HG03039 (cell line): ENCODE measurements around the gene MC3R.
A peak's percentile ranks its signal among the peaks of the same experiment; 100 is the strongest.
"Not testable (repeated sequence)": the region's sequence is repeated elsewhere in the genome, so short reads cannot be mapped to it uniquely, and the experiment has no call there.

Experiments used
- ATAC-seq: cut with Tn5 transposase; IDR thresholded peaks from one replicate; pipeline ENCODE4 v1.9.1; 2021; ENCODE audit warnings: mild to moderate bottlenecking, moderate library complexity; ENCODE audit not compliant: unreplicated experiment

The MC3R gene

GRCh38 chr20:56247954-56248782 is at the start of gene MC3R:
TSS of gene MC3R (plus strand) at chr20:56248732. CDS start at chr20:56248844, 112 bp downstream.
- ATAC-seq: peak; percentile 53

- ATAC-seq: no peak
Observed at GRCh38 chr20:56200456-56200855, 48.1 kb upstream of the MC3R start.

DNA sequence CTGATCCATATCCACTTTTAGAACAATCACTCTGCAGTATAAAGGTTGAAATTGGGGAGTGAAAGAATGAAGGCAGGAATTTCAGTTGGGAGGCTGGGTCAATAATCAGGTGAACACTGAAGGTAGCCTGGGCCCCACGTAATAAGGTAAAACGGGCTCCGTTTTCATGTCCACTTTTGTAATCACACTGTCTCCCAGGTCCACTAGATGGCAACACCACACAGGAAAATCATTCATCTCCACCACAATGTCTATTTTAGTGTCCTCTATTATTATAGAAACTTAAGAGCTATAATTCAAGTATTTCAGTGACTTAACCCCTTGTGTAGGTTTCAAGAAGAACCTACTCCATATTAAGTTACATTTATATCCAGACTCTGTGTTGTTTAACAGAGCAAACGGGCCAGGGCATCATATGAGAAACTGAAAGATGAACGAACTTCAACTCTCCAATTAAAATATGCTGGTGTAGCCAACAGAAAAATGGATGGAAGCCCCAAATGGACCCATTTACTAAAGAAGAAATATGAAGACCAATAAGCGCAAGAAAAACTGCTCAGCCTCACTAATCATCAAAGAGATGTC is 45.9 kb upstream of the MC3R start:
- no peak for ATAC-seq

DNA sequence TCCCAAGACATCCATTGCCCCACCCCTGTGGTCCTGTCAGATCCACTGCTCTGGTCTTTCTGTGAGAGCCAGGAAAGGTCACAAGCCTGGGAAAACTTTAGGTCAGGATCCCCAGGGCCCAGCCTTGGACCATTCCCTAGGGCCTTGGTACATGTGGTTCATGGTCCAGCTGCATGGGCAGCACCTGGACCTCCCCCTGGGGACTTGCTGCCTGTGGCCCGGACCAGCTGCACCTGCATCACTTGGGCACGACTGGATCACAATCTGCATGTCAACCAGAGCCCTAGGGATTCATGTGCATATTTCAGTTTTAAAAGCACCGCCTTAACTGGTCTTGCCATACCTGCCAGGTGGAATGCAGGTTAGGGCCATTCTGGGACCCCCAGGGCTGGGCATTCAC is 44.3 kb upstream of the MC3R start:
- no peak for ATAC-seq

DNA sequence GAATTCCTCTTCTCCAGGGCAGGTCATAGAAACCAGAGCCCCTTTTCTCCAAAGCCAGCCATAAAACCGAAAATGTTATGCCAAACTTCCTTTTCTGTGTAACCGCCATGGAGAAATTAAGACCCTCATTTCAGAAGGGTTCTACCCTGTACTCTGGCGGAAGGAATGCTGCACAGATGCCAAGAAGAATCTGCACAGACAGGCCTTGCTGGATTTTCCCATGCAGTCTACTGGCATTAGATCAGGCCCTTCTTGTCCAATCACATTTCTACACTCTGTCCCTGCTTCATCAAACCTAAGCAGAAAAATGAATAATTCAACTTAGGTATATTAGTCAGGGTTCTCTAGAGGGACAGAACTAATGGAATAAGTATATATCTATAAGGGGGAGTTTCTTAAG is 43.2 kb upstream of the MC3R start:
- ATAC-seq: no peak

GRCh38 chr20:56207656-56208055 is 40.9 kb upstream of the MC3R start:
- ATAC-seq: no peak

DNA sequence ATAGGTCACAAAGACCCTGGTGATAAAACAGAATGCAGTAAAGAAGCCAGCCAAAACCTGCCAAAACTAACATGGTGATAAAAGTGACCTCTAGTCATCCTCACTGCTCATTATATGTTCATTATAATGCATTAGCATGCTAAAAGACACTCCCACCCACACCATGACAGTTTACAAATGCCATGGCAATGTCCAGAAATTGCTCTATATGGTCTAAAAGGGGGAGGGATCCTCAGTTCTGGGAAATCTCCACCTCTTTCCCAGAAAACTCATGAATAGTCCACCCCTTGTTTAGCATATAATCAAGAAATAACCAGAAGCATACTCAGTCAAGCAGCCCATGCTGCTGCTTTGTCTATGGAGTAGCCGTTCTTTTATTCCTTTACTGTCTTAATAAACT is 40.4 kb upstream of the MC3R start:
- ATAC-seq: no peak

DNA sequence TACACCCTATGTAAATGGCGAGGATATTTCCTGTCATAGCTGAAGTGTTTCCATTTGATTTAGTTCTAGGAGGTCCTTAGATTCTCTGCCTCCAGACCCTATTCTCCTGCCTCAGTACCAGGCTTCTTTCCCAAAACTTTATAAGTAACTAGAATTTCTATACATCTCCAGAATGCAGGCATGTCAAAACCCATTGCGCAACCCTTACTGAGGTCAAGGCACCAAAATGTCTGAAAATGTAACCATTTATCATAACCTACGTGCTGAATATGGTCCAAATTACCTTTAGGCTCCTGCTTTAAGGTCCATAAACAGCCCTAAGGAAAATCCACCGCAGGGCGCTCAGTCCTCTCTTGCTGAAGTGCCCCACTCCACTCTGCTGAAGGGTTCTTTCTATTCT is 37.5 kb upstream of the MC3R start:
- no peak for ATAC-seq

DNA sequence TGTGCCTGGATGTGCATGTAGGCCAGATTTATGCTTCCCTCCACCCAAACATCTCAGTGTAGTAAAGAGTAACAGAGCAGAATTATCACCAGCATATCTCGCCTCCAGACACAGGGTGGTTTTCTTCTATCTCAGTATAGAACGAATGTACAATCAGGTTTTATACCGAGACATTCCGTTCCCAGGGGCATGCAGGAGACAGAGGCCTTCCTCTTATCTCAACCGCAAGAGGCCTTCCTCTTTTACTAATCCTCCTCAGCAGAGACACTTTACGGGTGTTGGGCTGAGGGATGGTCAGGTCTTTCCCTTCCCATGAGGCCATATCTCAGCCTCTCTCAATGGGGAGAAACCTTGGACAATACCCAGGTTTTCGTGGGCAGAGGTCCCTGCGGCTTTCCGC is 36.4 kb upstream of the MC3R start:
- no peak for ATAC-seq

- no peak for ATAC-seq
Observed at GRCh38 chr20:56213321-56213720, 35.2 kb upstream of the MC3R start.

- ATAC-seq: no peak
Observed at GRCh38 chr20:56215115-56215514, 33.4 kb upstream of the MC3R start.

DNA sequence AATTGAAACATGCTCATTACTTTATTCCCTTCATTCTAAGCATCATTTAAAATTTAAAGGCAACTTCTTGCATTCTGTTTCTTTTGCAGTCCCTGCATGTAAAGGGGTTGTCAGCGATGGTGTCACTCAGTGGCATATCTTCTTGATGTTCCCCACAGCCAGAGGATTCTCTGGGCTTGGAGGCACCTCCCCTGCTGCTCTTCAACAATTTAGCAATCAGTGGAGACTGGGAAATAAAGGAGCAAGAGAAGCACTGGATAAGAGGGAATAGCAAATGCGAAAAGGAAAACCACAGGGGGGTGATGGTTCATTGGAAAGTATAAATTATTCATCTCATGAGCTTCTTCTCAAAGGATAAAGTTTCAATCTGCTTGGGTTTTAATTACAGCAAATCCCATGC is 30.7 kb upstream of the MC3R start:
- no peak for ATAC-seq

DNA sequence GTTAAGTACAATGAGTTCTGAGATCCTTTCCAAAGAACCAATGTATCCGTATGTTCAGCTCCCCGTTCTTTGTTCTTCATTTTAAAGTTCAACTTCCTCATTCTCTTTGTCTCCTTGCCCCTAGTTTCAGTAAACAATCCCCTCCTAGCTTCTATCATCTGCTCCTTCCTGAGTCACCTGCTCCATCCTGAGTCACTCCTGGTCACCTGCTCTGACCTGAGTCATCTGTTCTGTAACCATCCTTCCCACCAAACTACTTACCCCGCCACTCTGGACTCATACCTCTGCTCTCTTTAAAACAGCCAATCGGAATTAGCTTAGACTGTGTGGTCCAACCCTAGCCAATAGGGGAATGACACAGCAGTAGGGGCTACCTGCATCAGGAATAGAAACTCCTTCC is 27.3 kb upstream of the MC3R start:
- ATAC-seq: not testable (repeated sequence)

GRCh38 chr20:56222201-56222600 is 26.3 kb upstream of the MC3R start:
- ATAC-seq: no peak

- no peak for ATAC-seq
Observed at GRCh38 chr20:56222945-56223344, 25.6 kb upstream of the MC3R start.

- ATAC-seq: no peak
Observed at GRCh38 chr20:56223352-56223751, 25.2 kb upstream of the MC3R start.

- ATAC-seq: no peak
Observed at GRCh38 chr20:56228021-56228420, 20.5 kb upstream of the MC3R start.

DNA sequence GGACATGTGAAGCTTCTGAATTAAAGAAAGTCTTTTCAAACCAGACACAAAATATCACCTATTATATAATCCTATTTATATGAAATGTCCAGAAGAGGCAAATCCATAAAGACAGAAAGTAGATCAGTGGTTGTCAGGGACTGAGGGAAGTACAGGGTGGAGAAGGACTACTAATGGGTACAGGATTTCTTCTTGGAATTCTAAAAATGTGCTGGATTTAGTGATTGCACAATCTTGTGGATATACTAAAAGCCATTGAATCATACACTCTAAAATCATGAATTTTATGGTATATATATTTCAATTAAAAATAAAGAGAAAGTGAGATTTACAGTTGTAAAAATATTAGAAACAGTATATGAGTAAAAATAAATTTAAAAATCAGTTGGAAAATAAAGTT is 18.7 kb upstream of the MC3R start:
- ATAC-seq: no peak

GRCh38 chr20:56234110-56234509 is 14.4 kb upstream of the MC3R start:
- no peak for ATAC-seq

- ATAC-seq: no peak
Observed at GRCh38 chr20:56237335-56237734, 11.2 kb upstream of the MC3R start.

DNA sequence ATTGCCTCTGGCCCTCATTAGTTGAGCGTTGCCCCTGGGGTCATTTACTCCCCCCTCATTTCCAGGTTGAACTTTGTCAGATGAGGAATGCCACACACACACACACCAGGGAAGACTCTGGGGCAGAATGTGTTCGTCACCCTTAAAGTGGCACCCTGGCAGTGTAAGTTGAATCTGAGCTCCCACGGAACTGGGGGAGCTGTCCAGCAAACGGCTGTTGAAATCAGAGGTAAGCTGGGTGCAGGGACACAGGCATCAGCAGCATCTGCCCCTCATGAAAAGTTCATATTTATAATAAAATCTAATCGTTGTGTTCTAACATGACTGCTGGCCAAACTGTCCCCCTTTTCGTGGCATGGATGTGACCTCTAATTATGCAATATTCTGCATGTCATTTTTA is 4.3 kb upstream of the MC3R start:
- ATAC-seq: no peak

- ATAC-seq: no peak
Observed at GRCh38 chr20:56245761-56246160, 2.8 kb upstream of the MC3R start.
